OCI-LY1 (cell line): Measurements from ENCODE around the gene EML1.

ENCODE experiments used
- H2AFZ ChIP-seq: fragments of 200-600 bp; sonication (generic), shearing (Covaris generic); 2 replicates; pipeline ENCODE4 v1.6.0; 2014; ENCODE audit warnings: antibody characterized with exemption, mild to moderate bottlenecking, low read length
- H3F3A ChIP-seq: fragments of 200-600 bp; sonication (generic), shearing (Covaris generic); 2 replicates; pipeline ENCODE4 v1.6.0; 2014; ENCODE audit warnings: mild to moderate bottlenecking, antibody characterized with exemption, low read length, moderate library complexity; ENCODE audit not compliant: insufficient read depth
- H3K27ac ChIP-seq: fragments of 200-600 bp; sonication (generic); 2 replicates; pipeline ENCODE4 v1.5.1; 2014; ENCODE audit warnings: low read length, mixed run types, mild to moderate bottlenecking, low read depth; ENCODE audit not compliant: poor library complexity, severe bottlenecking
- H3K27me3 ChIP-seq: fragments of 200-600 bp; sonication (generic); 2 replicates; pipeline ENCODE4 v1.6.0; 2014; ENCODE audit warnings: antibody characterized with exemption, mild to moderate bottlenecking, low read length, moderate library complexity; ENCODE audit not compliant: insufficient read depth
- H3K36me3 ChIP-seq: fragments of 200-600 bp; sonication (generic); 2 replicates; pipeline ENCODE4 v1.6.1; 2014; ENCODE audit warnings: mild to moderate bottlenecking, antibody characterized with exemption, low read length, moderate library complexity, mixed read lengths; ENCODE audit not compliant: insufficient read depth
- H3K4me1 ChIP-seq: fragments of 200-600 bp; sonication (generic); 2 replicates; pipeline ENCODE4 v1.5.1; 2014; ENCODE audit warnings: mild to moderate bottlenecking, low read length, moderate library complexity; ENCODE audit not compliant: insufficient read depth, severe bottlenecking
- H3K4me2 ChIP-seq: fragments of 200-600 bp; sonication (generic), shearing (Covaris generic); 2 replicates; pipeline ENCODE4 v1.6.1; 2014; ENCODE audit warnings: low read length
- H3K4me3 ChIP-seq: fragments of 200-600 bp; sonication (generic); 2 replicates; pipeline ENCODE4 v1.5.1; 2014; ENCODE audit warnings: low read length, low read depth, mild to moderate bottlenecking, mixed read lengths; ENCODE audit not compliant: poor library complexity, severe bottlenecking
- H3K79me2 ChIP-seq: fragments of 200-600 bp; shearing (Covaris generic); 2 replicates; pipeline ENCODE4 v1.6.1; 2016; ENCODE audit warnings: mixed run types, low read length, mixed read lengths; ENCODE audit not compliant: insufficient read depth
- H3K9ac ChIP-seq: fragments of 200-600 bp; sonication (generic), shearing (Covaris generic); 2 replicates; pipeline ENCODE4 v1.6.1; 2014; ENCODE audit warnings: mild to moderate bottlenecking, low read length, mixed read lengths
- H3K9me2 ChIP-seq: fragments of 200-600 bp; sonication (generic), shearing (Covaris generic); 2 replicates; pipeline ENCODE4 v1.6.1; 2014; ENCODE audit warnings: low read depth, mild to moderate bottlenecking, low read length, mixed read lengths
- H3K9me3 ChIP-seq: fragments of 200-600 bp; shearing (Covaris generic); 2 replicates; pipeline ENCODE4 v1.6.1; 2014; ENCODE audit warnings: low read length, mixed read lengths
- H4K20me1 ChIP-seq: fragments of 200-600 bp; sonication (generic), shearing (Covaris generic); 2 replicates; pipeline ENCODE4 v1.6.0; 2016; ENCODE audit warnings: mild to moderate bottlenecking, low read length; ENCODE audit not compliant: insufficient read depth
- EZH2 ChIP-seq: fragments of 200-600 bp; sonication (generic), shearing (Covaris generic); IDR thresholded peaks from 2 replicates; pipeline ENCODE4 v1.8.0; 2017; ENCODE audit warnings: borderline replicate concordance, mixed run types, mild to moderate bottlenecking, antibody characterized with exemption, low read length, moderate library complexity, mixed read lengths
- TF ChIP-seq, protein P1 (sequence below): fragments of 200-600 bp; sonication (generic), shearing (Covaris generic); IDR thresholded peaks from 2 replicates; pipeline ENCODE4 v1.5.1; 2017; ENCODE audit warnings: mild to moderate bottlenecking, antibody characterized with exemption, low read length, moderate library complexity, mixed read lengths

The EML1 gene

DNA sequence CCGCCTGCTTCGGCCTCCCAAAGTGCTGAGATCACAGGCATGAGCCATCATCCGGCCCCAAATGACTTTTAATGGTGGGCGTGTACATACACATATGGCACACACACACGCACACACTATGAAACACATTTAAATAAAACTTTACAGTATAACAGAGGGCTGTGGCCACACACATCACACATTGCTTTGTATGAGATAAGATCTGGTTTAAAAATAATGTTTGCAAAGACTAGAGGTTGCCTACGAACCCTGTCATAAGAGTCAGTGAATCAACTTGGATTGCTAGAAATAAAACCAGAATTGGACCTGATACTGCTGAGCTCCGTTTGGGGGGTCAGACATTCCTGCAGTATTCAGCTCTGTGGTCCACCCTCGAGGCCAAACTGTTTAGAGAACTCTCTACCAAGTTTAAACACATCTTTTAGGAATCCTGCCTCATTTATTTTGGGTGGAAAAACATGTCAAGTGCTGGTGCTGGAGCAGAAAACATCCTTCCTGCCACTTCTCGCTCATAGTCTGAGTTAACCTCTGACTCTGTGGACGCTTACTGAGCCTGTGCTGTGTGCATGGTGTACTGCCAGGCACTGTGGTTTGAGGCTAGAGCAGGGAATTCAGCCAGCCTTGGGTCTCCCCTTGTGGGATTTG lies 47.8 kb upstream of the EML1 start:
- H3K4me1 ChIP-seq, result no peaks in the 10 kb centered on the region
- H4K20me1 ChIP-seq, result no peaks in the 10 kb centered on the region
- H3K4me3 ChIP-seq, result no peak overlapping the region
- no peak overlapping the region for H3K9ac ChIP-seq
- no peak overlapping the region for H3K4me2 ChIP-seq
- no peaks in the 10 kb centered on the region for H3K36me3 ChIP-seq
- no peaks in the 10 kb centered on the region for H3K9me2 ChIP-seq
- H3K79me2 ChIP-seq, result no peaks in the 10 kb centered on the region
- no peaks in the 10 kb centered on the region for H3F3A ChIP-seq
- H2AFZ ChIP-seq, result no peak overlapping the region
- no peaks in the 10 kb centered on the region for H3K9me3 ChIP-seq
- no peak for TF ChIP-seq EZH2
- TF ChIP-seq, protein P1, sequence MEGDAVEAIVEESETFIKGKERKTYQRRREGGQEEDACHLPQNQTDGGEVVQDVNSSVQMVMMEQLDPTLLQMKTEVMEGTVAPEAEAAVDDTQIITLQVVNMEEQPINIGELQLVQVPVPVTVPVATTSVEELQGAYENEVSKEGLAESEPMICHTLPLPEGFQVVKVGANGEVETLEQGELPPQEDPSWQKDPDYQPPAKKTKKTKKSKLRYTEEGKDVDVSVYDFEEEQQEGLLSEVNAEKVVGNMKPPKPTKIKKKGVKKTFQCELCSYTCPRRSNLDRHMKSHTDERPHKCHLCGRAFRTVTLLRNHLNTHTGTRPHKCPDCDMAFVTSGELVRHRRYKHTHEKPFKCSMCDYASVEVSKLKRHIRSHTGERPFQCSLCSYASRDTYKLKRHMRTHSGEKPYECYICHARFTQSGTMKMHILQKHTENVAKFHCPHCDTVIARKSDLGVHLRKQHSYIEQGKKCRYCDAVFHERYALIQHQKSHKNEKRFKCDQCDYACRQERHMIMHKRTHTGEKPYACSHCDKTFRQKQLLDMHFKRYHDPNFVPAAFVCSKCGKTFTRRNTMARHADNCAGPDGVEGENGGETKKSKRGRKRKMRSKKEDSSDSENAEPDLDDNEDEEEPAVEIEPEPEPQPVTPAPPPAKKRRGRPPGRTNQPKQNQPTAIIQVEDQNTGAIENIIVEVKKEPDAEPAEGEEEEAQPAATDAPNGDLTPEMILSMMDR, result no peak
- H3K27ac ChIP-seq, result no peak overlapping the region
- H3K27me3 ChIP-seq, result no peaks in the 10 kb centered on the region; the same call in 1 of the 2 replicates

DNA sequence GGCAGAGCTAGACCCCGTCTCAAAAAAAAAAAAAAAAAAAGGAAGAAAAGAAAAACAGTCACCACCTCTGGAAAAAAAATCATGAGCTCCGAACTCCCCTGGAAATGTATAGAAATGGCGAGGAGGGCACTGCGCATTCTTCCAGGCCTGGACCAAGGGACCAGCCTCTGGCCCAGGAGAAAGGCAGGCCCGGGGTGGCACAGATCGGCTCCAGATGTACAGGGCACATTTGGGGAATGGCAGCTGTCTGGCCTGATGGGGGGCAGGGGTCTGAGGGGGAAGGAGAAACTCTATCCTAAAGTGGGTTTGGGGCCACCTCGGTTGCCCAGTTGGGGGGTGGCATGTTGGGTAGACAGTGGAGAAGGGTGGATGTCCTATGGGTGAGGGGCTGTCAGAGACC lies 46.0 kb upstream of the EML1 start:
- Histone ChIP-seq H3K79me2 (no peaks in the 10 kb centered on the region), H2AFZ (no peak overlapping the region), H3K9me3 (no peaks in the 10 kb centered on the region)

DNA sequence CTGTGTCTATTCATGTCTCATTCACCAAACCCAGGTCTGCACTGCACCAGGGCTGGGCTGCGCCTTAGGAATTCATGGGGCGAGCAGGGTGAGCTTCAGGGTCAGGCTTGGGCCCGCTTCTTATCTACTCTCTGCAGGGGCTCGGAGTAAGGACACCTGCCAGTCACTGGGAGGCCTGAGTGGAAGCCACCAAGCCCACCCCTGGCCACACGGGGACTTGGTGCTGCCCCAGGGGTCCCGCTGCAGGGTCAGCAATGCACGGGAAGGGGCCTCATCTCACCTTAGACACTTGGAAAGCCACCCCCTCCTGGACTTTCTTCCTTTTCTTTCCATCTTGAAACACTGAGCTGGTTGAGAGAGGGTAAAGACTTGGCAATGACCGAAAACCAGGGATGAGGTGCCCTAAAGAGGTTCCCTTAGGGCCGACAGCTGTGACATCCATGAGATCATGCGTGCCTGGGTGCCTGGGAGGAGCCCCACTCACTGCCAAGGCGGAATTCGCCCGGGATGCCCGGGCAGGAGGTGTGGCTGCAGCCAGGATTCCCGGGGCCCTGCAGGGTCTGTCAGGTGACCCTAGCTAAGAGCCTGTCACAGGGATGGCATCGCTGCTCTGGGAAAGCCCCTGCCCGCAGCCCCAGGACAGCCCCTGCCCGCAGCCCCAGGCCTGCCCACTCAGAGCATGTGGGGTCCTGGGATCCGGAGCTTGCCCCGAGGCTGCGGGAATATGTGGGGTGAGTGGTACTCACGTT lies 45.5 kb upstream of the EML1 start:
- H3K27me3 ChIP-seq, result peaks cover 9% of the 10 kb centered on the region
- no peak overlapping the region for H3K9ac ChIP-seq
- TF ChIP-seq EZH2, result no peak
- TF ChIP-seq, protein P1, result no peak
- no peaks in the 10 kb centered on the region for H3K4me1 ChIP-seq
- no peaks in the 10 kb centered on the region for H3K9me3 ChIP-seq
- H3K9me2 ChIP-seq, result no peaks in the 10 kb centered on the region
- H3K27ac ChIP-seq, result no peak overlapping the region
- H3K36me3 ChIP-seq, result no peaks in the 10 kb centered on the region
- no peaks in the 10 kb centered on the region for H3F3A ChIP-seq
- no peak overlapping the region for H3K4me3 ChIP-seq
- H4K20me1 ChIP-seq, result no peaks in the 10 kb centered on the region
- no peak overlapping the region for H2AFZ ChIP-seq
- no peak overlapping the region for H3K4me2 ChIP-seq
- H3K79me2 ChIP-seq, result no peaks in the 10 kb centered on the region

More for the DNA sequence above, 46.0 kb upstream of the EML1 start:
- Histone ChIP-seq H3K36me3 (no peaks in the 10 kb centered on the region), H4K20me1 (no peaks in the 10 kb centered on the region), H3K9ac (no peak overlapping the region), H3K4me2 (no peak overlapping the region), H3K27me3 (peaks cover 9% of the 10 kb centered on the region), H3K9me2 (no peaks in the 10 kb centered on the region), H3K27ac (no peak overlapping the region), H3K4me3 (no peak overlapping the region), H3F3A (no peaks in the 10 kb centered on the region), H3K4me1 (no peaks in the 10 kb centered on the region)
- TF ChIP-seq, protein P1, result no peak
- no peak for TF ChIP-seq EZH2
